HG03378 (cell line): ENCODE data around the gene ATAD3A.
"Not testable (repeated sequence)": the region's sequence is repeated elsewhere in the genome, so short reads cannot be mapped to it uniquely, and the experiment has no call there.

Experiments used
- ATAC-seq: cut with Tn5 transposase; IDR thresholded peaks from one replicate; pipeline ENCODE4 v1.9.1; 2021; ENCODE audit warnings: mild to moderate bottlenecking, moderate library complexity; ENCODE audit not compliant: unreplicated experiment

ATAD3A gene

GRCh38 chr1:1522536-1522935 is 10.6 kb downstream of the ATAD3A start:
- not testable (repeated sequence) for ATAC-seq

- ATAC-seq = not testable (repeated sequence)
These were observed 11.3 kb downstream of the ATAD3A start for GRCh38 chr1:1523226-1523625.

DNA sequence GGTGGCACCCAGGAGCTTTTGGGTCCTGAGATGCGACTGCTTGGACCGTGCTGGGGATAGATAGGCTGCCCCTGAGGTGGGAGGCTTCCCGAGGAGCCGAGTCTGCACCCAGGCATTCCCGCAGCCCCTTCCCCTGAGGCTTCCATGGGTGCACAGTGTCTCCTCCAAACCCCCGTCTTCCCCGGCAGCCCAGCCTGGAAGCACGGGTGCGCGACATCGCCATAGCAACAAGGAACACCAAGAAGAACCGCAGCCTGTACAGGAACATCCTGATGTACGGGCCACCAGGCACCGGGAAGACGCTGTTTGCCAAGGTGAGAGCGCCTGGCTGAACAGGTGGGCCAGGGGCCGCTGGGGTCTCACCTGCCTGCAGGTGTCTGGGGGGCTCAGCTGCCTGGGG is 11.7 kb downstream of the ATAD3A start:
- not testable (repeated sequence) for ATAC-seq

- not testable (repeated sequence) for ATAC-seq
These were observed 12.9 kb downstream of the ATAD3A start for GRCh38 chr1:1524750-1525383.

DNA sequence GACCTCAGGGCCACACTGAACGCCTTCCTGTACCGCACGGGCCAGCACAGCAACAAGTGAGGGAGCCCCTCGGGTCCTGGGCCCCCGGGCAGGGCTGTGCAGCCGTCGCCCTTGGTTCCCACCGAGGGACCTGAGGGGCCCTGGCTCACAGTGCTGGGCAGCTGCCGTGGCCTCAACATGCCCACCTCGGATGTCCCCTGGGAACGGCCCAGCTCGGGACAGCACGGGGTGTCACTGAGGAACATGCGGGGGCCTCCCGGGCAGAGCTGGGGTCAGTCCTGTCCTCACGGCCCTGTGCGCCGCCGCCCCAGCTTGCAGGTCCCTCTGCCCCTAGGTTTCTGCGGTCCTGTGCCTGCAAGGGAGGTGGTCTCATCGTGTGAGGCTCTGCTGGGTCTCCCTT is 14.5 kb downstream of the ATAD3A start:
- not testable (repeated sequence) for ATAC-seq

GRCh38 chr1:1527092-1527816 is 15.3 kb downstream of the ATAD3A start:
- ATAC-seq = no peak

DNA sequence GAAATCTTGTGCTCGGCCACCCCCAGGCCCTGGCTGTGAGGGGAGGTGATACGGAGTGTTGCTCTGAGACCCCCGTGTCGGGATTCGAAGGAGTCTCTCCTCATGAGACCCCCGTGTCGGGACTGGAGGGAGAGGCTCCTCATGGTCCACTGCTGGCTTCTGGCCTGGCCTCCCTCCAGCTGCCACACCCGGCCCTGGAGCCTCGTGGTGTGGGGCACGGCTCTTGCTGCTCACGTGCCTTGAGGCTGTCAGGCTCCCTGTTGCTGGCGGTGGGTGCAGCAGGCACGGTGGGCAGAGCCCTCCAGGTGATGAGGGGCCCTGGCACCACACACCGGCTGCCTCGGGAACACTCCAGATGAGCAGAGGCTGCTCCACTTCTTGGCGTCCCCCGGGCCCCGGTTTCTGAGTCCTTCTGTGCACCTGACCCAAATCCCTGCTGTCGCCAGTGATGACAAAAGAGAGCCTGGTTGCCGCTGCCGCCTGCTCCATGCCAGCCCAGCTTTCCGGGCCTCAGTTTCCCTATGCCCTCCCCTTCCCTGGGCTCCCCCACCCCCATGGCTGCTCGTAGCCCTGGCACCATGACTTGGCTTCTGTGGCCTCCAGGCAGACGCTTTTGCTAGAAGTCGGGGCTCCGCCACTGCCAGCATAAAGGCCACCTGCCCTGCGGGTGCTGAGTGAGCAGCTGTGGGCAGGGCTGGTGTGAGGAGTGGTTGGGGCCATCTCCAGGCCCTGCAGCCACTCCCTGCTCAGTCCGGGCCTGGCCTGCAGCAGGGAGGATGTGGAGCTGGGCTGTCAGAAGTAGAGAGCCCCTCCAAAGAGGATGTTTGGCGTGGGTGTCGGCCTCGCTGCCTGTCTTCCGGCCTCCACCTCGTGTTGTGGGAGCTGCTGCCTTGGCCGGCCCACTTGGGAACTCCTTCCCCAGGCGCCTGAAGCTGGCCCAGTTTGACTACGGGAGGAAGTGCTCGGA is 16.6 kb downstream of the ATAD3A start:
- no peak for ATAC-seq

DNA sequence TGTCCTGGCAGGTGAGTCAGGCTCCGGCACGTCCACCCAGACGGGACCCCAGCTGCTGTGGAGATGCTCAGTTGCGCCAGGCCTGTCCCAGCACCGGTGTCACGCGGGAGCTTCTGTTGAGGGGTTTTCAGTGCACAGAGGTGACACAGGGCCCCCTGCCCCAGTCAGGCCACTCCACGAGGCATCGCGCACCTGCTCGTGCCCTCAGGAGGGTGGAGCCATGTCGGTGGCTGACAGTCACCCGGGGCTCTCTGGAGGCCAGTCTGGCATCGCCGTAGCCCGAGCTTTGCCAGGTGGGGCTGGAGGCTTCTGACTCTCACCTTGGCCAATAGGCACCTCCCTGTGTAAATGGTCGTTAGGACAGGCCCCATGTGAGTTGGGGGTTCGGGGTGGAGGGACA is 17.4 kb downstream of the ATAD3A start:
- no peak for ATAC-seq

DNA sequence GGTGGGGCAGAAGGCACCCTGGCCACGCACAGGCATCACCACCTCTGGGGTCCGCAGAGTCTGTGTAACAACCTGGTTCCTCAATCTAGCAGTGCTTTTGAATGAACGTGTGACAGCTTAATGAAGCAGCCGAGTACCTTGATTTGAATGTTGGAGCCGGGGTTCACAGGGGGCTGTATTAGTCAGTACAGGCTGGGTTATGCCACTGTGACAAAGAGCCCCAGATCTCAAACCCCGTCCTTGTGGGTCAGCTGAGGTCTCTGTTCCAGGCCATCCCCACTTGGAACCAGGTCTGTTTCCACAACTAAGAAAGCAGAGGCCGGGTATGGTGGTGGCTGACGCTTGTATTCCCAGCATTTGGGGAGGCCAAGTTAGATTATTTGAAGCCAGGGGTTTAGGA is 18.0 kb downstream of the ATAD3A start:
- ATAC-seq = no peak

DNA sequence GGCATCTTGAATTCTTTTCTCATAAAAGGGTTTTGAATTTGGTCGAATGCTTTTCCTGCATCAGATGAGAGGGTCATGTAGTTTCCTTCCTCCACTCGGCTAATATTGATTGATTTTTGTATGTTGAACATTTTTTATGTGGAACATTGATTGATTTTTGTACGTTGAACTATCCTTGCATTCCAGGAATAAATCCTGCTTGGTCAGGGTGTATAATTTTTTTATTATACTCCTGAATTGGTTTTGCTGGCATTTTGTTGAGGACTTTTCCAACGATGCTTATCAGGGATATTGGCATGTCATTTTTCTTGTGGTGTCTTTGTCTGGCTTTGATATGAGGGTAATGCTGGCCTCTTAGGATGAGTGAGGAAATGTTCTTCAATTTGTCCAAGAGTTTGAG is 20.0 kb downstream of the ATAD3A start:
- no peak for ATAC-seq

- not testable (repeated sequence) for ATAC-seq
These were observed 21.4 kb downstream of the ATAD3A start for GRCh38 chr1:1533176-1533893.

GRCh38 chr1:1533894-1534291 is 21.9 kb downstream of the ATAD3A start:
- ATAC-seq = not testable (repeated sequence)

- ATAC-seq = no peak
These were observed 22.6 kb downstream of the ATAD3A start for GRCh38 chr1:1534401-1535154.

DNA sequence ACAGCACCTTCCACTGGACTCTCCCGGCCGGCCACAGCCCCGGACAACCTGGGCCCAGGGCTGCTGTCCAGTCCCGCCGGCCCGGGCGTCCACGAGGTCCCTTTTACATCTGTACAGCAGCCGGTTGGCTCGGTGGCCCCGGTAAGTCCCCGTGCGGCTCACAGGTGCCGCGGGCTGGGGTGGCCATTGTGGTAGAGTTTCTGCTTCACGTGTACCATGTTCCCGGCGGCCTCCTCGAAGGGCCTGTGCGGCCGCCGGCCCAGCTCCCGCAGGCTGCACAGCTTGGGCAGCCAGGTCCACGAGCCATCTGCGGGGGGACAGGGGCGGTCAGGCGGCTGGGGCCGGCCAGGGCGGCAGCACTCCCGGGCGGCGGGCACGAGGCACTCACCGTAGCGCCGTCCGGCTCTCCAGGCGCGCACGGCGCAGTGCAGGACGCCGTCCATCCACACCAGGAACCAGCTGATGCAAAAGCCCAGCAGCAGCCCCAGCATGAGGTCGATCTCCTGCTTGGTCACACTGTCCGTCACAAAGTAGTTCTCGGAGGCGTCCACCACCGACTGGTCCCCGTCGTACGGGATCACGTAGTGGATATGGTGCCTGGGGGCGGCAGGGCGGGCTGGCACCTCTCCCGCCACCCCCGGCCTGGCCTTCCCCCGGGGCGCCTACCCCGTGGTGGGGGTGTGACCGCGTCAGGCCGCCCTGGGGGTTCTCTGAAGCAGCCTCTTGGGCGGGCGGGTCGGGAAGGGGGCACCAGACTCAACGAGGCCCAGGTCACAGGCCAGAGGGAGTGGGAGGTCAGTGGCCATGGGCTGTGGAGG is 23.4 kb downstream of the ATAD3A start:
- ATAC-seq = no peak

DNA sequence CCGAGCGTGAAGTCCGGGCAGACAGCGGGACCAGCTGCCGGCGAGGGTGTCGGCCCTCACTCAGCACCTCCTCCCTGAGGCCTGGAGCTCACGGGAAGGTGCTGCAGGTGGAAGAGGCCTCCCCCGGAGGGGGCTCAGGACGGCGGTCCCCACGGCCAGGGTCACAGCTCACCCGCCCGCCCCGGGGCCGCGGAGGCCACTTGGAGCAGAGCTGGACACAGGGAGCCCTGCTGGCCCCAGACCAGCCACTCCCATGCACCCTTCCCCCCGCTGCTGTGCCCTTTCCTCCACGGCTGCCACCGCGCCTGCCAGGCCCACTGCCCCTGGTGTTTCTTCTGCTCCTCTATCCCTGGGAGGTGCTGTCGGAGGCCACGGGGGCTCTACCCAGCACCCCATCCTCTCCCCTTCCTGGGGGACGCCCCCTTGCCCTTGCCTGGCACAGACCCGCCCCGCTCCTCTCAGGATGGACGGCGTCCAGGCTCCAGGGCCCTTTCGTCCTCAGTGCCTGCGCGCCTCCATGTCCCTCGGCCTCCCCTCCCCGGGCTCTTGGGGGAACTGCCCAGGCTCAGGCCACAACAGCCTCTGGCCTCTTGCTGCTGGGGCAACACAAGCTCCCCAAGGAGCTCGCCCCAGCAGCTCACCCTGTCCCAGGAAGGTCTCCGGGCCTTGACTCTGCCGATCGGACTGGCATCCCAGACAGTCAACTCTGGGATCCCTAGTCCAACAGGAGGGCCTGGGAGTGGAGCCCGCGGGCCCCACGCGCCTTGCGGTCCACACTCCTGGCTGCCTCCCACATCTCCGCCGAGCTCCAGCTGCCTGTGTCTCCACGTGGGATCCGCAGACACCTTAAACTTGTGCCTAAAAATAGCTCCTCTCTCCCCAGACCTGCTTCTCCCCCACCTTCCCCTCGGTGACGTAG is 24.3 kb downstream of the ATAD3A start:
- ATAC-seq = no peak

- no peak for ATAC-seq
These were observed 25.1 kb downstream of the ATAD3A start for GRCh38 chr1:1536938-1537546.

DNA sequence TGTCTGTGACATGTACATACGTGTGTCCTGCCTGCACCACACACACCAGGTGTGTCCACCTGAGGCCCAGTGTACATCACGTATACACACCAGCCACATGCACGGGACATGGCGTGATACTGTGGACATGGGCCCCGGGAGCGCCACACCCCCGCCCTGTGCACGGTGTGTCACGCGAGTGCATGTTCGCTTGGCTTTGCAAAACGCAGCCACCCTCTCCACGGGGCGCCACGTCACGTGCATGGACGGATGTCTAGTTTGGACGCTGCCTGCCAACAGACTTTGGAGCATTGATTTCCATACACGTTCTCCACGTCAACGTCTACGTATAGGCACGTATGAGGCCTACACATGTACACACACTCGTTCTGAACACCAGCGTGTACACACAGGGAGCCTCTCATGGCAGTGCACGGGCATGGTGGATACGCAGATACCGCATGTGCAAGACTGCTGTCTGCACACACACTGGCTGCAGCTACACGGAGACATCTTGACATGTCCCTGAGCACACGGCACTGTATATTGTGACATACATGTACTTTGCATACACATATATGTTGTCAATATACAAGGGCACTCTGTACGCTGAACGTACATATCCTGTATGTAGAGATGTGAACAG is 25.8 kb downstream of the ATAD3A start:
- ATAC-seq = no peak
